C4-2B (cell line): ENCODE results near the gene TAS1R3.

ENCODE experiments used
- CTCF ChIP-seq: fragments of 450-650 bp; conservative IDR thresholded peaks from 2 replicates; pipeline ENCODE4 v1.5.1; 2017; ENCODE audit warnings: mild to moderate bottlenecking
- ZFX ChIP-seq: fragments of 450-650 bp; IDR thresholded peaks from 2 replicates; pipeline ENCODE4 v1.6.1; 2017

DNA sequence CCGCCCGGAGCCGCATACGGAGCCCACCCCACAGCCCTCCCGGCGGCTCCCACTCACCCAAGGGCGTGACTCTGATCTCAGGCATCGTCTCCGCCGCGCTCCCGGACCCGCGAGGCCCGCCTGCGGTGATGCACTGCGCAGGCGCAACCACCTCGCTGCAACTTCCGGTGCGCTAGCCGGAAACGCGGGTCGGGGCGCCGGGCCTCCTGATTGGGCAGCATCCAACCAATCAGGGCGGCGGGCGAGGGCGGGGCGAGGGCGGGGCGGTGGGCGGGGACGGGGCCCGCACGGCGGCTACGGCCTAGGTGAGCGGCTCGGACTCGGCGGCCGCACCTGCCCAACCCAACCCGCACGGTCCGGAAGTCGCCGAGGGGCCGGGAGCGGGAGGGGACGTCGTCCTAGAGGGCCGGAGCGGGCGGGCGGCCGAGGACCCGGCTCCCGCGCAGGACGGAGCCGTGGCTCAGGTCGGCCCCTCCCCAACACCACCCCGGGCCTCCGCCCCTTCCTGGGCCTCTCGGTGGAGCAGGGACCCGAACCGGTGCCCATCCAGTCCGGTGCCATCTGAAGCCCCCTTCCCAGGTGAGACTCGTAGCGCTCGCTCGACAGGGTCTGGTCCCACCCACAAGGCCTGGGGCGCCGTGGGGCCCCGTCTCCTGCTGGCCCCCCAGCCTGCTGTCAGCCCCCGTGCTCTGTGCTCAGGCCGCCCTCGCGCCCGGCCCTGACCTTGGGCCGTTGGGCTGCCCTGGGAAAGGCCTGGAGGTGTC, 6.4 kb upstream of the TAS1R3 start, which contains the start of the genes CPTP and INTS11:
- TF ChIP-seq CTCF (no peak), ZFX (peak; percentile 75; the same call in 1 of the 2 replicates)
